ENCODE measurements around the gene TMEM252. TPM values are rescaled to one million over a fixed set of nuclear protein-coding genes. Genes with fewer than 3 reads are reported as not detected.

TMEM252 gene
- total RNA-seq, 6 experiments from 2014 or later, result 0.22 to 0.50 (median 0.25) TPM; not detected in 3

- DNase-seq (peak; percentile 38 to 65 (median 53)), ATAC-seq (peak; percentile 66 to 79 (median 69))
- no peaks in the 10 kb centered on the region for H3K27me3 ChIP-seq
- TF ChIP-seq CTCF (IDR thresholded peaks at IDR 0.05), result peak in 3 of 4 donors; percentile 28 to 49 (median 34)
- TF ChIP-seq POLR2A (IDR thresholded peaks at IDR 0.05), result no peak
- H3K9me3 ChIP-seq, result no peaks in the 10 kb centered on the region
- WGBS (ENCODE audit: insufficient coverage, low coverage, low lambda C conversion rate, missing lambda C conversion rate), result 40% methylated on average over 8 of the region's 14 CpGs
- H3K36me3 ChIP-seq, result no peaks in the 10 kb centered on the region
- H3K4me1 ChIP-seq, result no peaks in the 10 kb centered on the region
- no peak overlapping the region for H3K4me3 ChIP-seq
- intact Hi-C loops (cut with DNase I), result no loop called here
- no peak overlapping the region for H3K27ac ChIP-seq
Measured at GRCh38 chr9:68560071-68560844, 19.6 kb upstream of the TMEM252 start.

GRCh38 chr9:68558545-68558944 lies 17.9 kb upstream of the TMEM252 start:
- Histone ChIP-seq H3K27ac (no peak overlapping the region), H3K36me3 (no peaks in the 10 kb centered on the region), H3K27me3 (no peaks in the 10 kb centered on the region), H3K4me1 (no peaks in the 10 kb centered on the region), H3K9me3 (no peaks in the 10 kb centered on the region), H3K4me3 (no peak overlapping the region)
- TF ChIP-seq CTCF (IDR thresholded peaks at IDR 0.05), result no peak
- ATAC-seq, result no peak
- intact Hi-C loops (cut with DNase I), result no loop called here
- no peak for DNase-seq
- WGBS (ENCODE audit: insufficient coverage, low coverage, low lambda C conversion rate, missing lambda C conversion rate), result 71% methylated on average over 5 of the region's 5 CpGs

GRCh38 chr9:68555437-68556150 lies 14.9 kb upstream of the TMEM252 start:
- no peak for ATAC-seq
- TF ChIP-seq POLR2A (IDR thresholded peaks at IDR 0.05) (no peak), CTCF (IDR thresholded peaks at IDR 0.05) (no peak)
- intact Hi-C loops (cut with DNase I), result no loop called here
- H3K27me3 ChIP-seq, result no peaks in the 10 kb centered on the region
- no peaks in the 10 kb centered on the region for H3K36me3 ChIP-seq
- DNase-seq, result no peak
- no peak overlapping the region for H3K27ac ChIP-seq
- no CpG with 5 or more reads among the region's 1 CpG for WGBS (ENCODE audit: insufficient coverage, low coverage, low lambda C conversion rate, missing lambda C conversion rate)
- H3K4me1 ChIP-seq, result no peaks in the 10 kb centered on the region
- no peaks in the 10 kb centered on the region for H3K9me3 ChIP-seq
- no peak overlapping the region for H3K4me3 ChIP-seq

DNA sequence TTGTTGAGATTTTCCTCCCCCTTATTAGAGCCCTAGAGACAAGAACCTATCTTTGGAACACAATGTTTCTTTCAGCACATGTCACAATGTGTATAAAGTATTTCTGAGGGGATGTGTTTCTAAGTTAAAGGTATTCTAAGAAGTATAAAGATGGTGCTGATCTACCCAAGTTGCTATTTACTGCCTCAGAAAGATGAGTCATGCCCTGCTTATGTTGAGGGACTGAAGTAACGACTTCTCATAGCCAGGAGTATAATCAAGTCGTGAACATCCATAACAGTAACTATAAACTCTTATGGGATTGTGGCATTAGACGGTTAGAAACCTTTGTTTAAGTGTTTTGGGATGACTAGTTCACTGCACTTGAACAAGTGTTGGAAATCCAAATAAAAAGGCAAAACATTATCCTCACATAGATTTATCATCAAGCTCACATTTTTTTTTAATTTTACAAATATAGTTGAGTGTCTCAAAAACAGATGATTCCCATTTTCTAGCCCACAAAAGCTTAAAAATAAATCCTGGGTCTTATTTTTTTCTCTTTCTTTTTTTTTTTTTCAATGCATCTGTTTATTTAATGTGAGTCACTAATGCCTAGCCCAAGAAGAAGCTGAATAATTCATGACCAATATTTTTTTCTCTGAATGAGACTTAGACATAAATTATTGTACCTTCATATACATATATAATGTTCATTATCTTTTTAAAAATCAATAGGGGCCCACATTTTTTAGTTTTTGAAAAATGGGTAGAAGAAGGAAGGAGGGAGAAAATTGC lies 12.2 kb upstream of the TMEM252 start:
- H3K9me3 ChIP-seq, result no peaks in the 10 kb centered on the region
- no peak for TF ChIP-seq POLR2A (IDR thresholded peaks at IDR 0.05)
- TF ChIP-seq CTCF (IDR thresholded peaks at IDR 0.05), result no peak
- no peaks in the 10 kb centered on the region for H3K36me3 ChIP-seq
- ATAC-seq, result no peak
- DNase-seq, result no peak
- no peak overlapping the region for H3K27ac ChIP-seq
- intact Hi-C loops (cut with DNase I), result no loop called here
- H3K4me1 ChIP-seq, result no peaks in the 10 kb centered on the region
- 39% methylated on average over 3 of the region's 3 CpGs for WGBS (ENCODE audit: insufficient coverage, low coverage, low lambda C conversion rate, missing lambda C conversion rate)
- H3K4me3 ChIP-seq, result no peak overlapping the region
- H3K27me3 ChIP-seq, result no peaks in the 10 kb centered on the region

Measured in right lobe of liver (tissue), 6 donors.